CD4-positive, alpha-beta T cell (primary cell): ENCODE results near the gene ADCY4. TPM values are rescaled to one million over a fixed set of nuclear protein-coding genes. Genes with fewer than 3 reads are reported as not detected.

ENCODE experiments used
- ATAC-seq: fragments of 200-7000 bp; cut with Tn5 transposase; one replicate; pipeline ENCODE4 v1.10.0; 2022; ENCODE audit warnings: mild to moderate bottlenecking; ENCODE audit not compliant: poor library complexity
- CTCF ChIA-PET: fragments of 350-600 bp; sonication (Branson Sonifier 250); formaldehyde crosslinking; loops from one replicate; lab custom pipeline; 2021; ENCODE audit warnings: antibody characterized with exemption, inconsistent platforms; lab: Charles Lee
- POLR2A ChIA-PET: fragments of 350-600 bp; sonication (Branson Sonifier 250); formaldehyde crosslinking; loops from one replicate; lab custom pipeline; 2021; ENCODE audit warnings: antibody characterized with exemption, inconsistent platforms; lab: Charles Lee
- DNase-seq, 14 experiments: peaks; one replicate each; pipeline ENCODE4 v3.0.0-alpha.2; 2013 to 2020; ENCODE audit warnings: mixed read lengths in 2 of 14
- H3K27ac ChIP-seq, 2 donors: one replicate each; pipeline versions ENCODE4 v1.5.1 to v1.7.0; 2013; ENCODE audit warnings: low read length in 2 of 2, low read depth in 1 of 2, mild to moderate bottlenecking in 1 of 2
- H3K27me3 ChIP-seq, 2 experiments: 1 replicate in 1 of 2; 2 replicates in 1 of 2; pipeline versions ENCODE4 v1.6.1 to v1.7.0; 2013; ENCODE audit warnings: low read length in 2 of 2, control low read depth in 1 of 2, mild to moderate bottlenecking in 1 of 2, moderate library complexity in 1 of 2; ENCODE audit not compliant: insufficient read depth in 2 of 2, control insufficient read depth in 1 of 2
- H3K36me3 ChIP-seq: one replicate; pipeline ENCODE4 v1.6.1; 2013; ENCODE audit warnings: low read length, control low read depth; ENCODE audit not compliant: insufficient read depth
- H3K4me1 ChIP-seq: one replicate; pipeline ENCODE4 v1.6.1; 2013; ENCODE audit warnings: low read length, control low read depth; ENCODE audit not compliant: insufficient read depth
- H3K4me3 ChIP-seq: one replicate; pipeline ENCODE4 v1.5.1; 2013; ENCODE audit warnings: mild to moderate bottlenecking, low read length, moderate library complexity
- H3K9me3 ChIP-seq, 2 experiments: 1 replicate in 1 of 2; 2 replicates in 1 of 2; pipeline versions ENCODE4 v1.6.1 to v1.7.0; 2013; ENCODE audit warnings: low read length in 2 of 2, mild to moderate bottlenecking in 2 of 2, control low read depth in 1 of 2, moderate library complexity in 1 of 2; ENCODE audit not compliant: control insufficient read depth in 1 of 2, insufficient read depth in 1 of 2
- H3K27ac Mint-ChIP-seq: one replicate; pipeline ENCODE4 v1.8.0; 2020; ENCODE audit warnings: mixed read lengths
- H3K27me3 Mint-ChIP-seq: one replicate; pipeline ENCODE4 v1.8.0; 2021; ENCODE audit warnings: mixed read lengths
- H3K36me3 Mint-ChIP-seq: one replicate; pipeline ENCODE4 v1.8.0; 2021; ENCODE audit warnings: low read depth, mixed read lengths
- H3K4me1 Mint-ChIP-seq: one replicate; pipeline ENCODE4 v1.8.0; 2021; ENCODE audit warnings: low read depth, mixed read lengths
- H3K4me3 Mint-ChIP-seq: one replicate; pipeline ENCODE4 v1.8.0; 2020; ENCODE audit warnings: mild to moderate bottlenecking, mixed read lengths
- H3K9me3 Mint-ChIP-seq: one replicate; pipeline ENCODE4 v1.8.0; 2020; ENCODE audit warnings: mixed read lengths
- intact Hi-C, 2 experiments: fragments of 100-400 bp; cut with DNase I in 1 of 2; cut with micrococcal nuclease in 1 of 2; formaldehyde crosslinking; loops; one replicate each; pipeline versions ENCODE4 v1.15.1 to v1.9.0; 2023 to 2025; cut with DNase I, micrococcal nuclease
- total RNA-seq, 174 experiments: library from RNA in 2 of 174; stranded (reverse) in 2 of 174; gene quantifications; one replicate each; pipeline ENCODE4 v1.2.3 and lab custom pipeline; 2021 to 2026
- TF ChIP-seq, protein P1 (sequence below): fragments of 200-600 bp; IDR thresholded peaks from one replicate; pipeline ENCODE4 v1.8.0; 2022; ENCODE audit warnings: antibody characterized with exemption, mild to moderate bottlenecking

ADCY4 gene
- total RNA-seq, 2 experiments from 2014 or later: 4.7 to 5.9 TPM

DNA sequence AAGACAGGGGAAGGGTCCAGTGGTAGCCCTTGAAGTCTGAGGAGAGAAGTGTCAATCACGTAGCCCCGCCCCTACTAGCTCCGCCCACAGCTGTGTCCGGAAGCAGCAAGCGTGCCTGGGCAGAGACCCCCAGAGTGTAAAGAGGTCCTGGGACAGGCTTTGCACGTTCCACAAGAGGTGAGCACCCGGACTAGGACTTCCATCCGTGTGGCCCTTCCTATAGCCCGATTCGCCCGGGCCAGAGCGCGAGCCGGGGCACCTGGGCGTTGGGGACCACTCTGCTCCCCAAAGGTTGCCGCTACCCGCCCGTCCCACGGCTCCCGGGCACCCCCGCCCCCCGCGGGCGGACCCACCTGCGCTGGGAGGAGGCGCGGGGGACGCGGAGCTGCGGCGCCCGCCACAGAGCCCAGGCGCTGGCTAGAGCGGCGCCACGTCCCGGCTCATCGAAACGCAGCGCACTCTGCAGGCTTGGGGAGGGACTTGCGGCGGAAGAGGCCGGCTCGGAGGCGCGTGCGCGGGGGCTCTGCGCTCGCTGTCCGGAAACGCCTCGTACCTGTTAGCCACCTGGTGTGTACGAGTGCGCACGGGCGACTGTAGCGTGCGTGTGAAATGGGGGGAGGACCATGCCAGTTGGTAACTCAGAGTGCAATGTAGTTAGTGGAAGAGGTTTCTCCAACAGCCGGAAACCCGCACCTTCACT, 63.6 kb downstream of the ADCY4 start, which contains the start of gene RABGGTA:
TSS of gene RABGGTA (minus strand) at position 464 of the 700 bp plus-strand sequence. CDS start 482 bp downstream, outside the sequence.
- Histone ChIP-seq H3K9me3 (no peaks in the 10 kb centered on the region), H3K27me3 (no peaks in the 10 kb centered on the region), H3K4me3 (peak within 1 kb of the TSS; percentile 86), H3K36me3 (peaks cover 34% of the 10 kb centered on the region), H3K27ac (peak within 1 kb of the TSS; percentile 92 to 95), H3K4me1 (peaks cover 43% of the 10 kb centered on the region)
- ChIA-PET CTCF (interaction anchor here (0.6 to 3.6 kb wide), 21 partner anchors 9 to 171 kb away, joined by 3 to 20 read pairs (median 4); partner anchors contain the start of genes CHMP4A, CIDEB, LTB4R and LTB4R2), POLR2A (interaction anchor here (0.6 to 4.0 kb wide), 27 partner anchors 9 to 951 kb away, joined by 3 to 134 read pairs (median 7); partner anchors contain the start of genes CBLN3, CHMP4A, CIDEB and DCAF11)
- H3K27ac Mint-ChIP-seq: peak within 1 kb of the TSS; percentile 97
- peaks cover 40% of the 10 kb centered on the region for H3K4me1 Mint-ChIP-seq
- intact Hi-C loops: loop anchor here (1.0 to 5.0 kb wide), 8 partner anchors 26 to 58 kb away; partner anchors contain the start of genes GMPR2 (in 2 of the 2), NEDD8 (in 2 of the 2), CHMP4A (in 1 of the 2) and LTB4R (in 1 of the 2)
- TF ChIP-seq, protein P1, sequence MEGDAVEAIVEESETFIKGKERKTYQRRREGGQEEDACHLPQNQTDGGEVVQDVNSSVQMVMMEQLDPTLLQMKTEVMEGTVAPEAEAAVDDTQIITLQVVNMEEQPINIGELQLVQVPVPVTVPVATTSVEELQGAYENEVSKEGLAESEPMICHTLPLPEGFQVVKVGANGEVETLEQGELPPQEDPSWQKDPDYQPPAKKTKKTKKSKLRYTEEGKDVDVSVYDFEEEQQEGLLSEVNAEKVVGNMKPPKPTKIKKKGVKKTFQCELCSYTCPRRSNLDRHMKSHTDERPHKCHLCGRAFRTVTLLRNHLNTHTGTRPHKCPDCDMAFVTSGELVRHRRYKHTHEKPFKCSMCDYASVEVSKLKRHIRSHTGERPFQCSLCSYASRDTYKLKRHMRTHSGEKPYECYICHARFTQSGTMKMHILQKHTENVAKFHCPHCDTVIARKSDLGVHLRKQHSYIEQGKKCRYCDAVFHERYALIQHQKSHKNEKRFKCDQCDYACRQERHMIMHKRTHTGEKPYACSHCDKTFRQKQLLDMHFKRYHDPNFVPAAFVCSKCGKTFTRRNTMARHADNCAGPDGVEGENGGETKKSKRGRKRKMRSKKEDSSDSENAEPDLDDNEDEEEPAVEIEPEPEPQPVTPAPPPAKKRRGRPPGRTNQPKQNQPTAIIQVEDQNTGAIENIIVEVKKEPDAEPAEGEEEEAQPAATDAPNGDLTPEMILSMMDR: peak; percentile 75
- no peaks in the 10 kb centered on the region for H3K27me3 Mint-ChIP-seq
- H3K9me3 Mint-ChIP-seq: no peaks in the 10 kb centered on the region
- peak; percentile 83 for ATAC-seq
- H3K36me3 Mint-ChIP-seq: peaks cover 40% of the 10 kb centered on the region
- peak within 1 kb of the TSS; percentile 96 for H3K4me3 Mint-ChIP-seq
- DNase-seq: peak; percentile 84 to 99 (median 92)

DNA sequence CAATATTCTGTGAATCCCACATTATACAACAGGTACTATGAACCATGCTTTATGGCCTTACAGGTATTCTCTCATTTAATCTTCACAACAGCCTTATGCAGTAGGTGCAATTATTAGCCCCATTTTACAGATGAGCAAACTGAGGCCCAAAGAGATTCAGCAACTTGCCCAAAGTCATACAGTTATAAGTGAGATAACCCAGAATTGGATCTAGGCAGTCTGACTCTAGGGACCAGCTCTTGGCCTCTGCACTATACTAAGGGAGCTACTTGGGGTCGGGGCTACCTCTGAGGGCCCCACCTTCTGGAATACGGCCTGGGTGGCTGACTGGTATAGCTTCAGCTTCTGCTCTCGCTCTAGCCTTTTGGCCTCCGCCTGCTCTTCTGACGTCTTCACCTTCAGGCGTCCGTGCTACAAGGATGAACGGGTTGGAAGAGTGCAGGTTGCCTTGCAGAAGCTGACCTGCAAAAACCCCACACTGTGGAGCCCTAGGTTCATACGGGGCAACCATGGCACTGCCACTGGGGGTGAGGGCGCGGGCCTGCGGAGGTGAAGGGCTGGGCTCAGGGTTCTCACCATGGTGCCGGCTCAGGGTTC, 64.2 kb downstream of the ADCY4 start:
- CTCF ChIA-PET: interaction anchor here (0.6 to 3.6 kb wide), 21 partner anchors 10 to 172 kb away, joined by 3 to 20 read pairs (median 4); partner anchors contain the start of genes CHMP4A, CIDEB, LTB4R and LTB4R2
- Histone ChIP-seq H3K4me3 (peak overlapping the region; percentile 86), H3K9me3 (no peaks in the 10 kb centered on the region), H3K27ac (peak overlapping the region; percentile 92 to 95), H3K4me1 (peaks cover 43% of the 10 kb centered on the region), H3K27me3 (no peaks in the 10 kb centered on the region), H3K36me3 (peaks cover 41% of the 10 kb centered on the region)
- Mint-ChIP-seq H3K4me3 (peak overlapping the region; percentile 96), H3K9me3 (no peaks in the 10 kb centered on the region), H3K27me3 (no peaks in the 10 kb centered on the region), H3K36me3 (peaks cover 46% of the 10 kb centered on the region), H3K4me1 (peaks cover 40% of the 10 kb centered on the region), H3K27ac (peak overlapping the region; percentile 97)
- DNase-seq (no peak), ATAC-seq (no peak)
- intact Hi-C loops: loop anchor here (1.0 to 5.0 kb wide), 8 partner anchors 27 to 58 kb away; partner anchors contain the start of genes GMPR2 (in 2 of the 2), NEDD8 (in 2 of the 2), CHMP4A (in 1 of the 2) and LTB4R (in 1 of the 2)
- POLR2A ChIA-PET: interaction anchor here (0.6 to 4.0 kb wide), 28 partner anchors 8 to 190 kb away, joined by 3 to 134 read pairs (median 6); partner anchors contain the start of genes CBLN3, CHMP4A, CIDEB and DCAF11
- TF ChIP-seq, protein P1: no peak
